ENCODE measurements around the gene CEP170.
"Not testable (repeated sequence)": the region's sequence is repeated elsewhere in the genome, so short reads cannot be mapped to it uniquely, and the experiment has no call there.

GRCh38 chr1:243183176-243183575, 71.9 kb downstream of the CEP170 start:
- TF ChIP-seq POLR2A, CTCF (IDR thresholded peaks at IDR 0.05): not testable (repeated sequence)

Data from uterus (tissue), 2 donors.